ENCODE results near the gene ARHGAP18. TPM values are rescaled to one million over a fixed set of nuclear protein-coding genes. Genes with fewer than 3 reads are reported as not detected.

ARHGAP18 gene
- total and polyA plus RNA-seq, 2 of the 13 experiments (the other 11 are each of a cell fraction or from before 2014, with no cell fraction given) = 58.2 to 115 TPM

- TF ChIP-seq ZBTB37 (CRISPR knock-in tag; IDR thresholded peaks at IDR 0.05) = no peak
- no peak for TF ChIP-seq ZNF33A (CRISPR knock-in tag; IDR thresholded peaks at IDR 0.05; ENCODE audit: borderline replicate concordance)
- TF ChIP-seq RBM22 (optimal IDR thresholded peaks at IDR 0.05; ENCODE audit: low read length) = peak; percentile 81
- TF ChIP-seq ARID5B (CRISPR knock-in tag; IDR thresholded peaks at IDR 0.05) = peak; percentile 93
- TF ChIP-seq ZFP1 (CRISPR knock-in tag; IDR thresholded peaks at IDR 0.05) = no peak
- TF ChIP-seq ZNF260 (CRISPR knock-in tag; IDR thresholded peaks at IDR 0.05; ENCODE audit: borderline replicate concordance, low read depth) = no peak
- TF ChIP-seq SIN3A (IDR thresholded peaks at IDR 0.05; ENCODE audit: borderline replicate concordance, low read depth, low read length) = peak; percentile 91
- TF ChIP-seq HOXD1 (CRISPR knock-in tag; IDR thresholded peaks at IDR 0.05) = no peak
- no peak for TF ChIP-seq JDP2 (CRISPR knock-in tag; IDR thresholded peaks at IDR 0.05; ENCODE audit: borderline replicate concordance)
- TF ChIP-seq TMF1 (CRISPR knock-in tag; IDR thresholded peaks at IDR 0.05; ENCODE audit: low read depth) = no peak
- peak; percentile 75; the same call in 1 of the 3 replicates for TF ChIP-seq MXI1 (IDR thresholded peaks at IDR 0.05; ENCODE audit: borderline replicate concordance, low read depth, low read length)
- no peak for TF ChIP-seq ZNF597 (CRISPR knock-in tag; IDR thresholded peaks at IDR 0.05)
- TF ChIP-seq CBFB (CRISPR knock-in tag; IDR thresholded peaks at IDR 0.05) = peak; percentile 73; the same call in 1 of the 2 replicates
- TF ChIP-seq ZNF275 (CRISPR knock-in tag; IDR thresholded peaks at IDR 0.05; ENCODE audit: borderline replicate concordance) = no peak
- no peak for TF ChIP-seq TEF (CRISPR knock-in tag; IDR thresholded peaks at IDR 0.05)
- peak; percentile 36; the same call in 1 of the 2 replicates for TF ChIP-seq ZMYM3 (CRISPR knock-in tag; IDR thresholded peaks at IDR 0.05)
- no peak for TF ChIP-seq TIGD3 (CRISPR knock-in tag; IDR thresholded peaks at IDR 0.05; ENCODE audit: borderline replicate concordance)
- 0 out of 2 replicates have a peak, but pooled peaks have one; percentile 45 for TF ChIP-seq KLF9 (CRISPR knock-in tag; IDR thresholded peaks at IDR 0.05; ENCODE audit: low read depth)
Measured at GRCh38 chr6:129683601-129684322, 26.2 kb downstream of the ARHGAP18 start (continued).
